ENCODE measurements around the gene SCN4B. TPM values are rescaled to one million over a fixed set of nuclear protein-coding genes. Genes with fewer than 3 reads are reported as not detected.

Gene SCN4B
- polyA plus RNA-seq, 1 donor (not counting 4 experiments of a cell fraction or from before 2014, with no cell fraction given) = 7.7 TPM

DNA sequence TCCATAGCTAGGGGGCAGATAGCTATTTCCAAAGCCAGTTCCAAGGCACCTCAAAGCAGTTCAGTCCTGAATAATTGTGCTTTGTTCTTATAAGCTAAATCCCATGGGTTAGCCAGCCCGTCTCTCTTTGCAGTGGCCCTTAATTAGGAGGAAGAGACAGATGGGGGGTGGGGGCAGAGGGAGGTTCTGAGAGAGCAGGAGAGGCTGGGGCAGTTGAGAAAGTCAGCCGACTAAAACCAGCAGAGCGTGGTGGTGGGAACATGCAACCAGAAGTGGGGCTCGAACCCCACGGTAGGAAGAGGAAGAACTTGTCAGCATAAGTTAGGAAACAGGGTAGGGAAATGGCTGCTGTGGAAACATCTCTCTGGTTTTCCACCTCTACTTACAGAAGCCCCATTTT, 10.9 kb upstream of the SCN4B start:
- Histone ChIP-seq H3K9ac (ENCODE audit: control insufficient read depth, extremely low read depth, insufficient read depth, low read length) (no peak overlapping the region), H3K4me2 (ENCODE audit: control insufficient read depth, extremely low read depth, insufficient read depth, low read depth, low read length) (no peak overlapping the region), H2AFZ (ENCODE audit: control insufficient read depth, low read length) (no peak overlapping the region), H3K79me2 (ENCODE audit: control insufficient read depth, insufficient read depth, low read length) (no peaks in the 10 kb centered on the region), H3K36me3 (ENCODE audit: control insufficient read depth in 2 of 2, extremely low read depth in 1 of 2, insufficient read depth in 2 of 2, low read length in 2 of 2) (no peaks in the 10 kb centered on the region), H3K9me1 (ENCODE audit: control insufficient read depth, extremely low read depth, insufficient read depth, low read length) (no peaks in the 10 kb centered on the region), H3K9me3 (ENCODE audit: control insufficient read depth, low read depth, low read length) (no peaks in the 10 kb centered on the region), H3K4me3 (ENCODE audit: control insufficient read depth in 2 of 3, extremely low read depth in 1 of 3, insufficient read depth in 2 of 3, low read depth in 1 of 3, low read length in 3 of 3) (no peak overlapping the region), H3K4me1 (ENCODE audit: control insufficient read depth, extremely low read depth, insufficient read depth, low read length) (peaks cover 11% of the 10 kb centered on the region), H3K27ac (ENCODE audit: control insufficient read depth, insufficient read depth, low read length) (no peak overlapping the region), H4K20me1 (ENCODE audit: control insufficient read depth, extremely low read depth, insufficient read depth, low read length) (no peaks in the 10 kb centered on the region), H3K27me3 (ENCODE audit: control insufficient read depth, extremely low read depth, insufficient read depth, low read length) (no peaks in the 10 kb centered on the region)
- FAIRE-seq (no peak), DNase-seq (ENCODE audit: low read depth, low spot score) (no peak)
- dilution Hi-C loops (cut with MboI; ENCODE audit: extremely low pct_ligation_motif_present, low sequenced_read_pairs) = no loop called here
- TF ChIP-seq, protein P1, sequence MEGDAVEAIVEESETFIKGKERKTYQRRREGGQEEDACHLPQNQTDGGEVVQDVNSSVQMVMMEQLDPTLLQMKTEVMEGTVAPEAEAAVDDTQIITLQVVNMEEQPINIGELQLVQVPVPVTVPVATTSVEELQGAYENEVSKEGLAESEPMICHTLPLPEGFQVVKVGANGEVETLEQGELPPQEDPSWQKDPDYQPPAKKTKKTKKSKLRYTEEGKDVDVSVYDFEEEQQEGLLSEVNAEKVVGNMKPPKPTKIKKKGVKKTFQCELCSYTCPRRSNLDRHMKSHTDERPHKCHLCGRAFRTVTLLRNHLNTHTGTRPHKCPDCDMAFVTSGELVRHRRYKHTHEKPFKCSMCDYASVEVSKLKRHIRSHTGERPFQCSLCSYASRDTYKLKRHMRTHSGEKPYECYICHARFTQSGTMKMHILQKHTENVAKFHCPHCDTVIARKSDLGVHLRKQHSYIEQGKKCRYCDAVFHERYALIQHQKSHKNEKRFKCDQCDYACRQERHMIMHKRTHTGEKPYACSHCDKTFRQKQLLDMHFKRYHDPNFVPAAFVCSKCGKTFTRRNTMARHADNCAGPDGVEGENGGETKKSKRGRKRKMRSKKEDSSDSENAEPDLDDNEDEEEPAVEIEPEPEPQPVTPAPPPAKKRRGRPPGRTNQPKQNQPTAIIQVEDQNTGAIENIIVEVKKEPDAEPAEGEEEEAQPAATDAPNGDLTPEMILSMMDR (optimal IDR thresholded peaks at IDR 0.05 in 1 of 3, IDR thresholded peaks at IDR 0.05 in 1 of 3, conservative IDR thresholded peaks at IDR 0.05 in 1 of 3; ENCODE audit: extremely low read depth in 1 of 3, insufficient read depth in 2 of 3, low read length in 3 of 3) = no peak
- TF ChIP-seq EZH2 (IDR thresholded peaks at IDR 0.05; ENCODE audit: low read length) = no peak

DNA sequence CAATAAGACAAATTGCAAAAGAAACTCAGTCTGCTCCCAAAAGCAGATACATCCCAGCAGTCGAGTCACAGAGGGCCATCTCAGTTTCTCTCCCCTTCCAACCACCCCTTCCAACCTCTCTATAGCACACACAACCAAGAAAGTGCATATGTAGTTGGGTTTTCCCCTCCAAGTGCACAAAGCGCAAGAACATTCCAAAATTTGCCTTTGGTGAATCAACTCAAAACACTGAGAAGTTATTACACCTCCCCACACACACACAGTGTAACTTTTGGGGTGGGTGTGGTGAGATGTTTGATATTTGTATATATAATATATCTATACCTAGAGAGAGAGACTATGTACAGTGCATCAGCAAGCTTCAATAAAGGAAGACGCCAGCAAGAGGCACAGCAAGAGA, 10.2 kb upstream of the SCN4B start:
- Histone ChIP-seq H3K9me3 (ENCODE audit: control insufficient read depth, low read depth, low read length) (no peaks in the 10 kb centered on the region), H3K4me1 (ENCODE audit: control insufficient read depth, extremely low read depth, insufficient read depth, low read length) (peaks cover 11% of the 10 kb centered on the region), H3K4me2 (ENCODE audit: control insufficient read depth, extremely low read depth, insufficient read depth, low read depth, low read length) (no peak overlapping the region), H3K9me1 (ENCODE audit: control insufficient read depth, extremely low read depth, insufficient read depth, low read length) (no peaks in the 10 kb centered on the region), H3K27me3 (ENCODE audit: control insufficient read depth, extremely low read depth, insufficient read depth, low read length) (no peaks in the 10 kb centered on the region), H4K20me1 (ENCODE audit: control insufficient read depth, extremely low read depth, insufficient read depth, low read length) (no peaks in the 10 kb centered on the region), H3K9ac (ENCODE audit: control insufficient read depth, extremely low read depth, insufficient read depth, low read length) (no peak overlapping the region), H3K79me2 (ENCODE audit: control insufficient read depth, insufficient read depth, low read length) (no peaks in the 10 kb centered on the region), H3K4me3 (ENCODE audit: control insufficient read depth in 2 of 3, extremely low read depth in 1 of 3, insufficient read depth in 2 of 3, low read depth in 1 of 3, low read length in 3 of 3) (no peak overlapping the region), H2AFZ (ENCODE audit: control insufficient read depth, low read length) (no peak overlapping the region), H3K36me3 (ENCODE audit: control insufficient read depth in 2 of 2, extremely low read depth in 1 of 2, insufficient read depth in 2 of 2, low read length in 2 of 2) (no peaks in the 10 kb centered on the region), H3K27ac (ENCODE audit: control insufficient read depth, insufficient read depth, low read length) (no peak overlapping the region)
- TF ChIP-seq EZH2 (IDR thresholded peaks at IDR 0.05; ENCODE audit: low read length) = no peak
- TF ChIP-seq, protein P1 (optimal IDR thresholded peaks at IDR 0.05 in 1 of 3, IDR thresholded peaks at IDR 0.05 in 1 of 3, conservative IDR thresholded peaks at IDR 0.05 in 1 of 3; ENCODE audit: extremely low read depth in 1 of 3, insufficient read depth in 2 of 3, low read length in 3 of 3) = no peak
- dilution Hi-C loops (cut with MboI; ENCODE audit: extremely low pct_ligation_motif_present, low sequenced_read_pairs) = no loop called here
- DNase-seq (ENCODE audit: low read depth, low spot score) (no peak), FAIRE-seq (no peak)
